IgD-negative memory B cell (primary cell): ENCODE data around the gene WEE2. TPM values are rescaled to one million over a fixed set of nuclear protein-coding genes. Genes with fewer than 3 reads are reported as not detected.

Experiments
- H3K27ac Mint-ChIP-seq, 3 donors: one replicate each; pipeline ENCODE4 v1.8.0; 2020 to 2022; ENCODE audit warnings: mild to moderate bottlenecking in 3 of 3, mixed read lengths in 3 of 3, moderate library complexity in 1 of 3
- H3K27me3 Mint-ChIP-seq: one replicate; pipeline ENCODE4 v1.8.0; 2021; ENCODE audit warnings: mixed read lengths
- H3K36me3 Mint-ChIP-seq: one replicate; pipeline ENCODE4 v1.8.0; 2020; ENCODE audit warnings: mild to moderate bottlenecking, mixed read lengths
- H3K4me1 Mint-ChIP-seq, 3 donors: one replicate each; pipeline ENCODE4 v1.8.0; 2020 to 2022; ENCODE audit warnings: mixed read lengths in 3 of 3, mild to moderate bottlenecking in 1 of 3
- H3K4me3 Mint-ChIP-seq, 4 donors: one replicate each; pipeline ENCODE4 v1.8.0; 2020 to 2022; ENCODE audit warnings: mild to moderate bottlenecking in 4 of 4, mixed read lengths in 4 of 4, moderate library complexity in 3 of 4
- H3K9me3 Mint-ChIP-seq, 3 donors: one replicate each; pipeline ENCODE4 v1.8.0; 2020 to 2021; ENCODE audit warnings: mixed read lengths in 3 of 3, mild to moderate bottlenecking in 1 of 3
- polyA plus RNA-seq: library from polyadenylated mRNA; unstranded; fragments of 300-500 nt; fragmentation: Illumina TruSeq; gene quantifications from one replicate; pipeline ENCODE4 v1.2.3, GENCODE V29; 2021

The WEE2 gene
- not detected for polyA plus RNA-seq

DNA sequence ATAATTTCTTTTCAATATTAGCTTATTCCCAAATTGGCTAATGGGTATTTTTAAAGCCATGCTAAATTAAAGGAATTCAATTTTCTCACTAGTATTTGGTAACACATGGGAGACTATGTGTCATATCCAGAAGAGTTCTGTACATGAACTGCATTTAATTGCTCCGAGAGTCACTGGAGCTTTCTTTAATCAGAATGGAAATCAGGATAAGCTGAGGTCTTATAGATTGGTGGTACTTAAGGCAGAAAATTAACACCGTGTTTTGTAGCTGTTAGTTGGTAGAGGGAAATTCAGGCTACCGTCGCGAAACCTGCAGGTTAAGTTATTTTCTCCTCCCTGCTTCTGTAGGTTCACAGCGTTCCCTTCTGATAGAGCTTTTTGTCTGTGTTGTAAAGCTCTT is at the start of gene WEE2:
WEE2 (plus strand) TSS at position 3 of the 400 bp plus-strand sequence. CDS start 406 bp downstream, outside the sequence.
- H3K27me3 Mint-ChIP-seq, result no peaks in the 10 kb centered on the region
- no peak within 1 kb of the TSS for H3K4me3 Mint-ChIP-seq
- H3K36me3 Mint-ChIP-seq, result peaks cover 5% of the 10 kb centered on the region
- H3K4me1 Mint-ChIP-seq, result peaks cover 0 to 4% (median 0%) of the 10 kb centered on the region in 3 donors
- no peaks in the 10 kb centered on the region for H3K9me3 Mint-ChIP-seq
- H3K27ac Mint-ChIP-seq, result peak within 1 kb of the TSS in 1 of 3 donors; percentile 14

DNA sequence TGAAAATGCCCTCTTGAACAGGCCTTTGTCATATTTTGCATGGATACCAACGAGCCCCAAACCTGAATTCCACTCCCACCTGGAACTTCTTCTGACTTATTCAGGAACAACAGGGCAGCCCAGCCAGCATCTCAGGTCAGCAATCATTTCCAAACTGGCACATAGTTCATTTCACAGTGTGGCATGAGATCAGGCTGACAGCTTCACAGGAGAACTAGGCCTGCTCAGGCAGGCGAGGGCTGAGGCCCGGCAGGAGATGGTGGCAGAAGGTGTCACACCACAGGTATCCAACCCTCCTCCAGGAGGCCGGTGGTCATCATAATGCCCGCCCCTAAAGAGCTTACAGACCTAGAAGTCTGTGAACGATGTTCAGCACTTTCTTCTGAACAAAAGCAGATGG is 48.7 kb upstream of the WEE2 start:
- Mint-ChIP-seq H3K27me3 (no peaks in the 10 kb centered on the region), H3K36me3 (no peaks in the 10 kb centered on the region), H3K4me3 (no peak overlapping the region), H3K9me3 (no peaks in the 10 kb centered on the region), H3K4me1 (peaks cover 0 to 9% (median 3%) of the 10 kb centered on the region in 3 donors), H3K27ac (peak overlapping the region in 1 of 3 donors; percentile 84)

DNA sequence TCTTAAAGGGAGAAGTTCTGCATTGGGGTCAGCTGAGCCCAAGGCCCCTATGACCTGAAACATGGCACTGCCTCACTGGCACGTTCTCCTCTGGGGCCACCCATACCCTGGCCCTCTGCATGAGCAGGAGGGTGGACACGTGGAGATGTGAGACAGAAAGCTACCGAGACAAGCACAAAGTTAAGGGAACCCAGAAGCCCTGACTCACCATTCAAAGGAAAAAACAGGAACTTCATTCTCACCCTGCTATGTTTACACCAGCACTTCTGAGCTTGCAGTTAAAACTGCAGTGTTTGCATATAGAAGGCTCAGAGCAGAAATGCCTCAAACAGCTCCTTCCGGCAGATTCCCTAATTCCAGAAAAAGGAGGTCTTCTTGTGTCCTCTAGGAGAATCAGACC is 47.9 kb upstream of the WEE2 start:
- Mint-ChIP-seq H3K27me3 (no peaks in the 10 kb centered on the region), H3K9me3 (no peaks in the 10 kb centered on the region), H3K4me1 (peaks cover 0 to 9% (median 2%) of the 10 kb centered on the region in 3 donors), H3K36me3 (no peaks in the 10 kb centered on the region), H3K4me3 (peak overlapping the region in 1 of 4 donors; percentile 1), H3K27ac (peak overlapping the region in 2 of 3 donors; percentile 71 to 73)

DNA sequence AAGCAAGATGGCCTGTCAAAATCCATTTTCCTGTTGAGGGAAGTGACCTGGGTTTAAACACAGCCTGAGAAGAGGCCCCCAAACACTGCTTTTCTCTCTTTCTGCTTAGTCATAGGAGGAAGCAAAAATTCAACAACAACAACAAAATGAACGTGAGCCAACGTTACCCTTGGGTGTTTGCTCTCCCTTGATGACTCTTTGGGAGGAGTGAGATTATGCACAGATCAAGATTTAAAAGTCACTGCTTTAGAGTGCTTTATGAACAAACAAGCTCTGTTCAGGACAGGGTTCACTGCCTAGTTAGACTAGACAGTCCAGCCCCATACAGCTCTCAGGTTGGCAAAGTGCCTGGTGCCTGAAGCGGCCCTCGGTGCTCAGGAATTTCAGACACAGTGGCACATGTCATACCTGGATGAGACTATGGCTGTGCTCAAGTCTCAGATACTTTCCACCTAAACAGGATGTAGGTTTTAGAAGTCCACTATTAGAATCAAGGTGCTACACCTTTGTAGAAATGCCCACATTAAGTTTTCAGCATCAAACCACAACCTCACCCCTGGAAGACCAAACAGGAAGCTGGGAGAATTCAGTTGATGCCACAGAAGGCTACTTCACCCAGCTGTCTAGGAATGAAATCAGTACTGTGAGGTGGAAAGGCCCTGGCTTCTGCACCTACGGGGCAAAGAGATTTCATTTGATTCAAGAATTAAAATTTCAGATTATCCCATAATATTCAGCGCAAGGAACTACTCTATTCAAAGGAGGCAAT is 44.9 kb upstream of the WEE2 start:
- Mint-ChIP-seq H3K9me3 (no peaks in the 10 kb centered on the region), H3K4me3 (no peak overlapping the region), H3K36me3 (peaks cover 4% of the 10 kb centered on the region)

DNA sequence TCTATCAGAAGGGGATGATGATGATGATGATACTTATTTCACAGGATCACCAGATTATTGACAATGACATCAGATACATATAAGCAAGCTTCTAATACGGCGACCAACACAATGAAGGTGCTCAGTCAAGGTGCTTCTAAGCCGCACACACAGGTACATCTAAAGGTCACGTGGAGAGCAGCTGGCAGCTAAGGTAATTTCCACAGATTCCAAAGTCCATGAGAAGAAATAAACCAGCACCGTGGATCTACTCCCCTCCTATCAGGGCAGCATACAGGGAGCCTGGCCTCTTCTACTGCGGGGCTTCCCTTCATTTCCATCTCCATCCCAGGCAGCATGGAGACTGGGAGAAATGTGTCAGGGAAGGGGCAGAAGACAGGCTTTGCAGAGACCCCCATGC is 43.7 kb upstream of the WEE2 start:
- peaks cover 6% of the 10 kb centered on the region for H3K36me3 Mint-ChIP-seq
- H3K27me3 Mint-ChIP-seq, result no peaks in the 10 kb centered on the region
- no peaks in the 10 kb centered on the region for H3K9me3 Mint-ChIP-seq
- H3K4me1 Mint-ChIP-seq, result peaks cover 0 to 9% (median 2%) of the 10 kb centered on the region in 3 donors
- H3K27ac Mint-ChIP-seq, result peak overlapping the region in 1 of 3 donors; percentile 22
- no peak overlapping the region for H3K4me3 Mint-ChIP-seq

More for the DNA sequence above, 44.9 kb upstream of the WEE2 start:
- Mint-ChIP-seq H3K27me3 (no peaks in the 10 kb centered on the region), H3K4me1 (peaks cover 0 to 9% (median 2%) of the 10 kb centered on the region in 3 donors), H3K27ac (peak overlapping the region in 2 of 3 donors; percentile 84 to 91)

DNA sequence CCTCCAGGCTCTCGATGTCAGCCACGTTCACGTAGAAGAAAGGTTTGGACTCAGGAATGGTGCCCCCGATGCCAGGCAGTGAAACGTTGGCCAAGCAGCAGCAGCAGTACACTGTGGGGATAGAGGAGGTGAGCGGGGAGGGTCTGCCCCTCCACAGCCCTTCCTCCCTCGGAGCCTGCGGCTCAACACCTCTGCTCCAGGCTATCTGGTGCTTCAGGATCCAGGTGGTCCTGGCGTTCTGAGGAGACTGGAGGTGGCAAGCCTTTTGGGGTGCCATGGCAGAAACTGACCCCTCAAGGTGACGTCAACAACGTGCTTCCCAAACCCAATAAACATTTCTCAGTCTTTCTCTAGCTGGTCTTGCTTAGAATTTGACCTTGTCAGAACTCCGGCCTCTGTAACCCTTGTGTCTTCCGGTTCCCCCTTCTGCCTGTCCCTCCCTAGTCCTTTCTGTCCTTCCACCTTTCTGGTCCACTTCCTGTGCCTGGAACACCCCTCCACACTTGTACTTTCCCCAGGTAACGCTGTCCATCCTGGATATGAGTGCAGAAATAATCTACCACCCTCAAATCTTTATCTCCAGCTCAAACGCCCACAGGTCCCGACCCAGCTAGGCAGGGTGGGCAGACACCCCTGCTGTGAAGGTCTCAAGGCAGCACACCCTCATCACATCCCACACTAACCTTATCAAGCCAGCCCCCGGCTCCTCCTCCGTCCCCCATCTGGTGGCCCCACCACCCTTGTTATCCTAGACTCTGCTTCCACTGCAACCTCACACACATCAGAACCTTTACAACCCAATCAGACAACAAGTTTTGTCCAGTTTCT is 42.7 kb upstream of the WEE2 start:
- Mint-ChIP-seq H3K36me3 (peaks cover 9% of the 10 kb centered on the region), H3K4me1 (peaks cover 0 to 2% (median 2%) of the 10 kb centered on the region in 3 donors), H3K4me3 (no peak overlapping the region), H3K27ac (peak overlapping the region in 1 of 3 donors; percentile 78), H3K27me3 (no peaks in the 10 kb centered on the region), H3K9me3 (no peaks in the 10 kb centered on the region)

DNA sequence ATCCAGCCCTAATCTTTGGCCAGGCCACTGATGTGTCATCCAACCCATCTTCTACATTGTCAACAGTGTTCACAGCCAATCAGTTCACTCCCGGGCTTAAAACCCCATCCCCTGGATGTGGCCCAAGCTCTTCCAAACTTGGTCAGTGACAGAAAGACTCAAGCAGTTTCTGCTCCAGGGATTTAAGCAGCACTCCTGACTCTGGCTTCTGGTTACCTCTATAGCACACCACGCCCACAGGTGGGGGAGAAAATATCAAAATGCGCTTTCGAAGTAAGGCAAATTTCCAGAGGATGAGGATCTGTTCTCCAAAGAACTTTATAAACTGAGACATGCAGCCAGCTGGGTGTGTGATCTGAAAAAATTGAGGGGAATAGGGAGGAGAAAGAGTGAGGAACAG is 42.1 kb upstream of the WEE2 start:
- H3K27ac Mint-ChIP-seq, result peak overlapping the region in 1 of 3 donors; percentile 78
- H3K27me3 Mint-ChIP-seq, result no peaks in the 10 kb centered on the region
- no peak overlapping the region for H3K4me3 Mint-ChIP-seq
- peaks cover 9% of the 10 kb centered on the region for H3K36me3 Mint-ChIP-seq
- no peaks in the 10 kb centered on the region for H3K9me3 Mint-ChIP-seq
- H3K4me1 Mint-ChIP-seq, result peaks cover 0 to 2% (median 0%) of the 10 kb centered on the region in 3 donors

DNA sequence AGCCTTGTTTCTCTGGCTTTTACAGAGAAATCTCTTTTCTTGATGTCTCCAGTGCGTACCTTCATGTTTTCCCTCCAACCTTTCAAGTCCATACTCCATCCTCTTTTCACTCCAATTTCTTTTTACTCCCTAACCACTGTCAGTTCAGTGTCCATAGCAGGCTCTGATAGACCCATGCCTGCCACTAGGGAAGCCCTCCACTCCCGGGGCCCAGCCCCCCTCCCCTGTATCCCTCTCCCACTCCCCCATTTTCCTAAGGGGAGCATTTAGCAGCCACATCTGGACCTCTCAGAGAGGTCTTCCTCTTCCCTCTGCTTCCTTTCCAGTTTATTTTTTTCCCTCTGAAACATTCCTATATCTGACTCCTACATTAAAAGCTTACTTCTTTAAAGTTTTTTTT is 39.3 kb upstream of the WEE2 start:
- H3K4me1 Mint-ChIP-seq, result no peaks in the 10 kb centered on the region
- H3K9me3 Mint-ChIP-seq, result no peaks in the 10 kb centered on the region
- no peak overlapping the region for H3K27ac Mint-ChIP-seq
- H3K36me3 Mint-ChIP-seq, result peaks cover 14% of the 10 kb centered on the region
- no peak overlapping the region for H3K4me3 Mint-ChIP-seq
- no peaks in the 10 kb centered on the region for H3K27me3 Mint-ChIP-seq

DNA sequence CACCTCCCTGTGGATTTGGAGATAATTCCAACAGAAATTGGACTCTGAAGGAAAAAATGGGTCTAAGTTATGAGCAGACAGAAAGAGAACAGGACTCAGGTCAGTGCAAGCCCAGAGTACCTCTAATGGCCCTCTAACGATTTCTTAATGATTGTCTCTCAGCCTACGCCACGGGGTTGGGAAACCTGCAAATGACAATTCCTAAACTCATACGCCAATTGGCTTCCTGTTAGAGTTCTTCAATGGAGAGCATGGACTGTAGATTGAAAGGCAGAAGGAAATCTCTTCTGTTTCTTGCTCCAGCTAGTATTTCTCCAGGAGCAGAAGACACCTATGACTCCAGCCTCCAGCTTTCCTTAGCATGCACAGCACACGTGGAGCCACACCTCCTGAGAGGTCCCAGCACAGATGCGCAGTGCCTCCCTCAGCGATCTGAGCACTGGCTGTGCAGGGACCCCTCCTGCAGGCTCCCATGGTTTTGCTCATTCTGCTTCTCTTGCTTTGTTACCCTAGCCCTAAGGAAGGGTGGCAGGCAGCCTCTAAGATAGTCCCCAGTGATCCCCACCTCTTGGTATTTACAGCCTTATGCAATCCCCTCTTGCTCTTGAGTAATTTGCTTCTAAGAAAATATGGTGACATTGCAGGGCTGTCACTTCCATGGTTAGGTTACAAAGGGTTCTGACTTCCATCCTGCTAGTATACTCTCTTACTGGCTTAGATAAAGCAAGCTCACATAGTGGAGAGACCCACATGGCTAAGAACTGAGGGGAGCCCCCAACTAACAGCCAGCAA is 36.3 kb upstream of the WEE2 start:
- Mint-ChIP-seq H3K4me1 (peaks cover 0 to 2% (median 2%) of the 10 kb centered on the region in 3 donors), H3K4me3 (no peak overlapping the region), H3K9me3 (no peaks in the 10 kb centered on the region), H3K27ac (no peak overlapping the region), H3K27me3 (no peaks in the 10 kb centered on the region), H3K36me3 (peaks cover 11% of the 10 kb centered on the region)

DNA sequence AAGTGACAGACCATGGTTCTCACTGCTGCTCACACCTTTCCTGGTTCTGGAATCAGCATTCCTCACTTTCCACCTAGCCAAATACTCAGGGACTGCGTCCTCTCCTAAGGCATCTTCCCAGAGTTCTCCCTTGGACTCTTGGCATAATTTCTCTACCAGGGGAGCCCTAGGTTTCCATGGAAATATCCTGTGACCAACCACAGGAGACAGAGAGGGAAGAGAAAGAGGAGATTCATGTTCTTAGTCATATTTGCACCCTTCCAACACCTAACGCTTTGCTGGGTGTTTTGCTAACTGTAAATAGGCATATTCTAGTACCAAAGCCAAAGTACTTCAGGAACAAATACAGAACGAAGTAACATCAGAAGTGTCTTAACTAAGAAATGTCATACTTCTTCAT is 34.8 kb upstream of the WEE2 start:
- H3K27ac Mint-ChIP-seq, result no peak overlapping the region
- H3K4me3 Mint-ChIP-seq, result no peak overlapping the region
- H3K36me3 Mint-ChIP-seq, result peaks cover 10% of the 10 kb centered on the region
- H3K9me3 Mint-ChIP-seq, result no peaks in the 10 kb centered on the region
- H3K27me3 Mint-ChIP-seq, result no peaks in the 10 kb centered on the region
- H3K4me1 Mint-ChIP-seq, result peaks cover 2 to 3% (median 2%) of the 10 kb centered on the region in 3 donors

DNA sequence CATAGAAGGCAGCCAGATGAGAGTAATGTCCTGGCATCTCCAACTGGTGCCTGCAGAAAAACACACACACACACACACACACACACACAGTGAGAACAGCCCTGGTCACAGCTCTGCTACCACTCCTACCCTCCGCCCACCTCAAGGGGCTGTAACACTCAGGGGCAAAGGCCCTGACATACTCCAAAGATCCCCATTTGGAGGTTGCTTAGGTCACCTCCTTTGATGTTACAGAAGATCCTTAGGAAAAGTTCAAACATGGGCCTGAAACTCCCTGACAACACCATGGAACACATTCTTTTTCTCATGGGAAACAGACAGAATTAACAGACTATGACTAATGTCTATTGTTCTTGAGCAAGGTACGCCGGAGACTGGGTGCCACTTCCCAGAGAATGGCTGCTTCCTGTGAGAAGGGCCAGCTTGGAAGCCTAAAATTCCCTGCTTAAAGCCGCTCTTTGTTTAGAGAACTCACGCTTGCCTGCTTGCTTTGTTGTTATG is 33.9 kb upstream of the WEE2 start:
- Mint-ChIP-seq H3K36me3 (peaks cover 7% of the 10 kb centered on the region), H3K27ac (no peak overlapping the region), H3K9me3 (no peaks in the 10 kb centered on the region), H3K27me3 (no peaks in the 10 kb centered on the region), H3K4me1 (peaks cover 2 to 3% (median 2%) of the 10 kb centered on the region in 3 donors), H3K4me3 (no peak overlapping the region)

DNA sequence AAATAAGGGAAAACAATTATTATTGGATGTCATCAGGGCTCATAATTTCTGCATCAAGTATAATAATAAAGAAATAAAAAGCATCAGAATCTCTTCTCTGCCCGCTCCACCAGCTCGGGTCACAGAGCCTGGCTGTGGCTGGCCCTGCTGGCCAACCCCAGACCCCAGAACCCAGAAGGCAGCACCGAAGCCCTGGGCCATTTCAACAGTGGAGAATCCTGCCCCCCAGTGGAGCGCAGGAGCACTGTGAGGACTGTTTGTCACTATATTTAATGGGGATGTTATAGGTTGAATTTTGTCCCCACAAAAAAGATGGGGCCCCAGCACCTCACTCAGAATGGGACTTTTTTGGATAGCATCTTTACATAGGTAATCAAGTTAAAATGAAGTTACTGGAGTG is 33.5 kb upstream of the WEE2 start:
- Mint-ChIP-seq H3K4me3 (no peak overlapping the region), H3K4me1 (peaks cover 2 to 3% (median 2%) of the 10 kb centered on the region in 3 donors), H3K27ac (peak overlapping the region in 1 of 3 donors; percentile 82), H3K27me3 (no peaks in the 10 kb centered on the region), H3K36me3 (peaks cover 7% of the 10 kb centered on the region), H3K9me3 (no peaks in the 10 kb centered on the region)

DNA sequence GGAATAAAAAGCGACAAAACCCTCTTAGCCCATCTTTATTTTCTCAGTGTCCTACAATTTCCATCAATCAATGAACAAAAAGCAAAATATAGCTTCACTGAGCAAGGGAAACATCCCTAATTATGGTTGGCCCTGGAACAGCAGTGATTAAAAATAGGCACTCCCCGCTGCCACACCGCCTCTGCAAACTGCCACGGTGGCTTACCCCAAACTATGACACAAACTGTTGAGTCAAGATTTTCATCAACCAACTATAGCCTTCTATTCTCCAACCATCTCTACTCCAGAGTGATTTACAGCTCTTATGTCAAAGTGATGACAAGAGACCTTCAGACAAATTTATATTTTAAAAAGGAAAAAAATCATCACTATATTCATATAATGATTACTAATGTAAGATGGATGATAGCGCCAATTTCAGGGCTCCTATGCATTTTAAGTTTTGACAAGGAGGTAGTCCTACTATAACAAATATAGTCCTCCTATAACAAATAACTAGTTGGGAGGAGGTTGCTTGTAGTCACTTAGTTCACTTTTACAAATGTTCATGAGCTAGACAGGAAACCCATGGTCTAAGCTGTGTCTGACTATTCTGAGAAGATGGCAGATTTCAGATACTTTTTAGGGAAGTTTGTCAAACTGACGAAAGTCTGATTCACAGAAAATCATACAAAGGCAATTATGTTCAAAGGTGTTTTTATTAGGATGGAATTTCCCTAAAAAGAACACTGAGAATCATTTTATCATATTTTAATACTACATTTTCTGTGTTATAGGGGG is 32.5 kb upstream of the WEE2 start:
- H3K36me3 Mint-ChIP-seq, result peaks cover 5% of the 10 kb centered on the region

DNA sequence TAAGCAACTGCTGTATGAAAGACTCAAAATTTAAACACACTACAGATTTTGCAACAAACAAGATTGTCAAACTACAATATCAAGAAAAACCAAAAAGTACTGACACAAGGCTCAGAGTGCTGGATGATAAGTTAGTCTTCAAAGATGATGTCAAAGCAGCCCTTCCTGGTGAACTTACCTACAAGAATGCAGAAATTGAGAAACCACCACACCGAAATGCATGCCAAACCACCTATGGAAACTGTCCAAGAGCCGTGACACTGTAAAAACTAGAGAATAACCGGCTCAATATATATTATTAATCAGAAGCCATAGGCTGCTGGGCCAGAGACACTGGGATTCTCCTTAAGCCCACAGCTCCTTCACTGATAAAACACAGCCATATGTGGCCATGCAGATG is 31.5 kb upstream of the WEE2 start:
- Mint-ChIP-seq H3K4me3 (peak overlapping the region in 1 of 4 donors; percentile 9), H3K4me1 (peaks cover 2 to 7% (median 2%) of the 10 kb centered on the region in 3 donors), H3K9me3 (no peaks in the 10 kb centered on the region), H3K36me3 (peaks cover 5% of the 10 kb centered on the region), H3K27ac (peak overlapping the region in 1 of 3 donors; percentile 31), H3K27me3 (no peaks in the 10 kb centered on the region)

More for the DNA sequence above, 32.5 kb upstream of the WEE2 start:
- peak overlapping the region in 1 of 3 donors; percentile 82 for H3K27ac Mint-ChIP-seq
- no peaks in the 10 kb centered on the region for H3K9me3 Mint-ChIP-seq
- H3K4me3 Mint-ChIP-seq, result no peak overlapping the region
- peaks cover 2 to 3% (median 2%) of the 10 kb centered on the region in 3 donors for H3K4me1 Mint-ChIP-seq
- no peaks in the 10 kb centered on the region for H3K27me3 Mint-ChIP-seq
